Sciatic nerve (tissue), 2 donors: ENCODE measurements around the gene CDKAL1. TPM values are rescaled to one million over a fixed set of nuclear protein-coding genes. Genes with fewer than 3 reads are reported as not detected.
"Not testable (repeated sequence)": the region's sequence is repeated elsewhere in the genome, so short reads cannot be mapped to it uniquely, and the experiment has no call there.

Source experiments
- ATAC-seq: fragments of 200-7000 bp; cut with Tn5 transposase; one replicate; pipeline ENCODE4 v1.9.1; 2020; ENCODE audit warnings: mild to moderate bottlenecking, moderate library complexity
- DNase-seq: peaks from one replicate; pipeline ENCODE4 v3.0.0-alpha.2; 2020; ENCODE audit warnings: low spot score
- intact Hi-C: fragments of 100-400 bp; cut with DNase I; formaldehyde crosslinking; loops from one replicate; pipeline ENCODE4 v1.14.2; 2022
- total RNA-seq: library from RNA; stranded (reverse); fragmentation: NEBNext Ultra II Directional; extraction: Animal tissue kit (Norgen Biotek cat#: 25700); gene quantifications from one replicate; pipeline ENCODE4 v1.2.1, GENCODE V29; 2021
- donor health status: DM: no; HTN: no; CAD: no.
- donor health status: DM: no; HTN: no; CAD: no.

Gene CDKAL1
- total RNA-seq, 1 donor from 2014 or later = 20.5 TPM

DNA sequence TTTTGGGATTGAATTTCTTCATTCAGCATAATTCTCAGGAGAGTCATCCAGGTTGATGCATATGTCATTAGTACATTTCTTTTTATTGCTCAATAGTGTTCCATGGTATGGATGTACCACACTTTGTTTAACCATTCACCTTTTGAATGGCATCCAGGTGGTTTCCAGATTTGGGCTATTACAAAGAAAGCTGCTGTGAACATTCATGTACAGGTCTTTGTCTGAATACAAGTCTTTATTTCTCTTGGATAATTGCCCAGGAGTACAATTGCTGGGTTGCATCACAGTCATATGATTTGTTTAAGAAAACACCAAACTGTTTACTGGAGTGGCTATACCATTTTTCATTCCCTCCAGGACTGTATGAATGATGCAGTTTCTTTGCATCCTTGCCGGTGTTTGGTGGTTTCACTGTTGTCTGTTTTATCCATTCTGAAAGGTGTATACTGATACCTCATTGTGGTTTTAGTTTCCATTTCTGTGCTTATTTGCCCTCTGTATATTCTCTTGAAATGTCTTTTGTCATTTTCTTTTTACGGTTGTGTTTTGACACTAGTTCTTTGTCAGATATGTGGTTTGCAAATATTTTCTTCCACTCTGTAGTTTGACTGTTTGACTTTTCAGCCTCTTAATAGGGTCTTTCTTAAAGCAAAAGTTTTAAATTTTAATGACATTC, 8.8 kb downstream of the CDKAL1 start:
- ATAC-seq (no peak), DNase-seq (no peak)
- intact Hi-C loops = no loop called here

DNA sequence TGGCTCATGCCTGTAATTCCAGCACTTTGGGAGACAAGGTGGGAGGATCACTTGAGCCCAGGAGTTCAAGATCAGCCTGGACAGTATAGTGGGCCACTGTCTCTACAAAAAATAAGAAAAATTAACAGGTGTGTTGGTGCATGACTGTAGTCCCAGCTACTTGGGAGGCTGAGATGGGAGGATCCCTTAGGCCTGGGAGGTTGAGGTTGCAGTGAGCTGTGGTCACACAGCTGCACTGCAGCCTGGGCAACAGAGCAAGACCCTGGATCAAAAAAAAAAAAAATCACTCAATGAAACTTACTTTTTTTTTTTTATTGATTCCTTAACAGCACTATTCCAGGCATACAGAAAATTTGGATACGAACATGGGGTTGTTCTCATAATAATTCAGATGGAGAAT, 14.0 kb downstream of the CDKAL1 start:
- intact Hi-C loops = no loop called here
- DNase-seq = no peak
- ATAC-seq = no peak

DNA sequence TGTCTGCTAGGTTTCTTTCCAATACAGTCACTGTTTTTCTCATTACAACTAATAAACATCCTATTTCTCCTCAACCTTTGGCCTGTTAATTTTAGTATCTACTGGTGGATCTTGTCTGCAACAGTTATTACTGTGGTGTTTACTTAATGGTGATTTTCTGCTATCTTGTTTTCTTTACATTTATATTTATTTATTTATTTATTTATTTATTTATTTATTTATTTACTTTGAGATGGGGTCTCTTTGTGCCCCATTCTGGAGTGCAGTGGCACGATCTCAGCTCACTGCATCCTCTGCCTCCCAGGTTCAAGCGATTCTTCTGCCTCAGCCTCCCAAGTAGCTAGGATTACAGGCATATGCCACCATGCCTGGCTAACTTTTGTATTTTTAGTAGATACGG, 15.1 kb downstream of the CDKAL1 start:
- intact Hi-C loops, ATAC-seq, DNase-seq: not testable (repeated sequence)

GRCh38 chr6:20554326-20554725, 20.1 kb downstream of the CDKAL1 start:
- intact Hi-C loops = no loop called here
- DNase-seq (no peak), ATAC-seq (no peak)

DNA sequence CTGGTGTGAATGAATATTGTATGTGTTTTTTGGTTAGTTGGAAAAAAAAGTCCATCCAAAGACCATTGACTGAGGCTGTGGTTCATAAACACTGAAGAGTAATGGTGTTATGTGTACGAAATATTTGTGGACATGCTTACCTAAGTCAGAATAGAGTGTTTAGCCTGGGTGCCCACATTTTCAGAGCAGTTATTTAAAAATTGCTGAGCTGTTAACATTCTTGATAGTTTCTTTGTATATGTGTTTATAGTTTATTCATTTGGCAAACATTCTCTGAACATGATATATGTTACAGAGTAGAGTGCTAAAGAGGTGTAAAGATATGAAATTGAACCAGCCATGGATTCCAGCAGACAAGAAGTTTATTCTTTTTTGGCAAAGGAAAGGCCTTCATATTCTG, 20.6 kb downstream of the CDKAL1 start:
- intact Hi-C loops = no loop called here
- no peak for DNase-seq
- no peak for ATAC-seq

DNA sequence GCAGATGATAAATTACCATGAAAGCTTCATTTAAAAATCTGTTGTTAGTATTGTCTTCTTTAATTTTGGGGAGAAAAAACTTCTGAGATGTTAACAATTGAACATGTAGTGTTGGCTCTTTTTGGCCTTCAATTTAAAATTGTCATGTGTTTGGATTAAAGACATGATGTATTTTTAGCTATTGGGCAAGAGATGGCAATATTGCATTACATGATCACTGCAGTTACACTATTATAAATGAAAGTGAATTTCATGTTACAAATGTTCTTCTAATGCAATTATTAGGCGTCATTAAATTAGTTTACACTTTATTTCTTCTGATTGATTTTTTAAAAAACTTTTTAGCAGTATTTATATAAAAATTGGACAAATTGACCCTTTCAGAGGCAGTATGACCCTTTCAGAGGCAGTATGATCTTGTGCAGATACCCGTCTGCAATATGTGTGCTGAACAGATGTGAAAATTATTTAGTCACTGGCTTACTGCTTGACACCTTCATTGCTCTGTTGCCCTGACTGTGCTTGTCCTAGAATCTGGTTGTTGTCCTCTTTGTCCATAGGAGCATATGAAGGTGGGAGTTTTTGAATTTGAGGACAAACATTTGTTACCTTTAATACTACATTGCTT, 25.8 kb downstream of the CDKAL1 start:
- DNase-seq (no peak), ATAC-seq (no peak)
- intact Hi-C loops = no loop called here

GRCh38 chr6:20563377-20563776, 29.1 kb downstream of the CDKAL1 start:
- ATAC-seq (no peak), DNase-seq (no peak)
- intact Hi-C loops = no loop called here

DNA sequence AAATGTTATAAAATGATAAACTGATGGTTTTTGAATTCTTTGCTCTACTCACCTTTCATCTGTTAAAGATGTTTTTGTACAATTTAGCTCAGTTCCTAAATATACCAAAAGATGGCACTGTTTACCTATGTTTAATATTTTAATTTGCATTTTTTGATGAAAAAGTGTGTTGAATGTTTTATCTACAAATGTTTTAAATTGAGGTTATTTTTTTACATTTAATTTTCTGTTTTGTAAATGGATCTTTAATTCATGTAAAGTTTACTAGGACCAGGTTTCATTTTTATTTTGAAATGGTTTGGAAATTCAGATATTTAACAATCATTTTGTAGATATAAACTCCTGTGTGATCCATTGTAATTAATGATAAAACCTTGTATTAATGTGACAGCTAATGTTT, 30.0 kb downstream of the CDKAL1 start:
- ATAC-seq = no peak
- no peak for DNase-seq
- intact Hi-C loops = no loop called here

- no peak for ATAC-seq
- DNase-seq = no peak
- intact Hi-C loops = no loop called here
These were observed 30.5 kb downstream of the CDKAL1 start for GRCh38 chr6:20564777-20565176.

DNA sequence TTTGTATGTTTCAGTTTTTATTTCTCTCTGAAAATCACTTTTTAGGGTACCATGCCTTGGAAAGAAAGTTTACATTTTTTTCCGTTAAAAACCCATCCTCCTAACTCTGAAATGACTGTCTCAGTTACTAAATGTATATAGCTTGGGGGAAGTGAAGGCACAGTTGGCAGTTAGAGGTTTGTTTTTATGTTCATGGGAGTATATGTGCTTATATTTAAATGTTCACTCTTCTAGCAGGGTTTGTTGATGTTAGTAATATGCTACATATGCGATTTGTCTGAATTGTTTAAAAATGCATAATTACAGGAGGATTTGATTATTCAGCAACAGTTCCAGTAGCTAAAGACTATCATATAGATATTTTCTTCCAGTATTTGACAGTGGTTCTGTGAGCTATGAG, 31.1 kb downstream of the CDKAL1 start:
- ATAC-seq (no peak), DNase-seq (no peak)
- intact Hi-C loops = no loop called here

DNA sequence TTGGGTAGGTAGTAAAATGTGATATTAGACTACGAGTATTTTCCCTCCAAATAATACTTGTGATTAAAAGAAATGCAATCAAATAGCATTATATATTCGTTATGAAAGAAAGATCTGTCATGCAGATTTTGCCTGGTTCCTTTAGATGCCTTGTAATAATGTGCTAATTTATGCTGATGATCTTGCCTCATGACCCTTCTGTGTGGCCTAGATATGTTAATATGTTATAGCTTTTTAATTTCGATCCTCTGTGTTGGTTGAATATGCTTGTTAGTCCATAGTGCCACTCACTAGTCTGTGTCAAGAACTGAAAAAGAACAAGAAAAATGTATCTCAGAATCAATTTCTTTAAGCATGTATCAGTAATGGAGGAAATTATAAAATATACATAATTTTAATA, 31.9 kb downstream of the CDKAL1 start:
- DNase-seq = no peak
- no peak for ATAC-seq
- intact Hi-C loops = no loop called here

DNA sequence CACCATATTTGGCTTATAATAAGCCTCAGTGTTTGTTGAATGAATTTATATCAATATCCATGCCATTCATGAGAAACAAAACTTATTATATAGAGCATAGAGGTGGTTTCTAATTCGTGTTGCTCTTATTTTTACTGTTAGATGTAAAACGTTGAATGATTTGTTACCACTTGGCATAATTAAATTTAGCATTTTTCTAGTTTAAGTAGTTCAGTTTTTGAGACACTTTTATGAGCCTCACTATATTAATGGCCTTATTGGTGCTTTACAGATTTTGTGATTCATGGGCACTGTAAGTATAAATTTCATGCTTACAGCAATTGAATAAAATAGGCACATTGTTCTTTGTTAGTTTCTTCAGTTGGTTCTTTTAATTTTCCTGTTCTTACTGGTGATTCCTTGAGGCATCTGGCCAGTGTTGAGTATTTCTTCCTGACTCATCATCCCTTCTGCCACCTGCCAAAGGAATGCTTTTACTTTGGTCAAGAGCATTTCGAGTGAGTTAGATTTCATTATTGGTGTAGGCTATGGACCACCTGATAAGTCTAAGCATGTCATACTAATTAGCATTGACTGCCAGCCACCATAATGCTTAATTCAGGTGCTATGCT, 34.8 kb downstream of the CDKAL1 start:
- ATAC-seq (no peak), DNase-seq (no peak)
- intact Hi-C loops = no loop called here

DNA sequence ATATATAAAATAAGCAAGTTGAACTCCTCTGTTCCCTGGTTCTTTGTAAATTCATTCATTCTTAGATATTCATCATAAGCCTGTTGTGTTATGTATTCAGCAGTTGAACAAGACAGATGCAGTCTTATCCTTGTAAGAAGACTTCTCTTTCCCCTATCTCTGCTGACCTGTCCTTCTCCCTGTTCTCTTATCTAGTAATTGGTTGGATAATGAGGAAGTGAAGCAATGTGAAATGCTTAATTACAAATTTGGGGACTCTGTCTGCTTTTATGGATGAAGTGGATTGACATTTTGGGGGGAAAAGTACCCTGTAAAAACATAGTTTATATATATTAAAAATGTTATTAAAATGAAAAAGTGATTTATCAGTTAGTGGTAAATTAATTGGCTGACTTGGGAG, 37.0 kb downstream of the CDKAL1 start:
- ATAC-seq (no peak), DNase-seq (no peak)
- intact Hi-C loops = no loop called here

DNA sequence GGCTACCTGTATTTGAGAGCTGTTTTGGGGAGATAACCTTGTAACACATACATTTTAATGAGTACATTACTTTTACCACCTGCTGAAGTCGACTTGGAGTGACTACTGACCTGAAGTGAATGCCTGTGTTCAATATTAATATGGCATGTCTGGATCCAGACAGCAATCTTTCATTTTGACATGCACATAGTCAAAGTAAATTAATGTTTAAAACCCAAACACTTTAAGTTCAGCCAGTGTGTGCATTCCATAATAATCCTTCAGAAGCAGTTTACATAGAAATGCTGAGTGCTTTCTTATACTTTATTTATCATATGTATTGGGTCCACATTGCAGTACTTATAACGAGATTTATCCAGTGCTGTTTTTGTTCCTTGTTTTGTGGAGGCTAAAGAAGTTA, 38.0 kb downstream of the CDKAL1 start:
- intact Hi-C loops = no loop called here
- ATAC-seq (no peak), DNase-seq (no peak)

- intact Hi-C loops = no loop called here
- no peak for ATAC-seq
- DNase-seq = no peak
These were observed 38.7 kb downstream of the CDKAL1 start for GRCh38 chr6:20572940-20573339.

DNA sequence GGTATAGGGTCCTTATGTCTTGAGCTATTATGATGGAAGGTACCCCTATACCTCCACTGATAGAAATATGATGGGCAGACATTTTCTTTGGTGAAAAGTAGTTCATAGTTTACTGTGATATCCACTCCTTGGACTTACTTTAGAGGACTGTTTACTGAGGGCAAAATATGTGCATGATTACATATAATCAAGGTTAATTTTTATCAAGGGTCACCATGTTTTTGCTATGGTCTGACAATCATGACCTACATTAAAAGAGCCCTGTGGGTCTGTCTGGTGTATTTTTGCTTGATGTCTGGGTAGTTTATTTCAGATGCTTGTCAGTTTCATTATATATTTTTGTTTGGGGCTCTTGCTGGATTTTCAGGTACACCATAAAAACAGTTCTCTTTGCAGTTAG, 40.1 kb downstream of the CDKAL1 start:
- ATAC-seq (no peak), DNase-seq (no peak)
- intact Hi-C loops = no loop called here

DNA sequence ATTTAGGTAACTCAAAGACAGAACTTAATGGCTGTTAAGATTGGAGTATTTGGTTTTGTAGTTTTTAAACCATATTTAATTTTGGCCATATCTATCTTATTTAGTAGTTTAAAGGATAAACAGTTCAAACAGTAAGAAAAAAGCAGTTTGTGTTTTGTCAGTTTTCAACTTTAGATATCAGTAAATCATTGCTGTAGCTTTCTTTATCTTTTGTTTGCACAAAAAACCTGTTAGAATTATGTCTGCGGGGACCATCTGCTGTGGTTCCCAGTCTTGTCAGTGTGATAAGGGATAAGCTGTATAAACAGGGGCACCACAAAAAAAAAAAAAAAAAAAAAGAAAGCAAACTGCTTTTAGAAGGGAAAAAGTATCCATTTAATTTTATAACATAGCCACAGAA, 40.9 kb downstream of the CDKAL1 start:
- DNase-seq = no peak
- ATAC-seq = no peak
- intact Hi-C loops = no loop called here

- intact Hi-C loops = no loop called here
- ATAC-seq (no peak), DNase-seq (no peak)
These were observed 41.6 kb downstream of the CDKAL1 start for GRCh38 chr6:20575704-20576451.

DNA sequence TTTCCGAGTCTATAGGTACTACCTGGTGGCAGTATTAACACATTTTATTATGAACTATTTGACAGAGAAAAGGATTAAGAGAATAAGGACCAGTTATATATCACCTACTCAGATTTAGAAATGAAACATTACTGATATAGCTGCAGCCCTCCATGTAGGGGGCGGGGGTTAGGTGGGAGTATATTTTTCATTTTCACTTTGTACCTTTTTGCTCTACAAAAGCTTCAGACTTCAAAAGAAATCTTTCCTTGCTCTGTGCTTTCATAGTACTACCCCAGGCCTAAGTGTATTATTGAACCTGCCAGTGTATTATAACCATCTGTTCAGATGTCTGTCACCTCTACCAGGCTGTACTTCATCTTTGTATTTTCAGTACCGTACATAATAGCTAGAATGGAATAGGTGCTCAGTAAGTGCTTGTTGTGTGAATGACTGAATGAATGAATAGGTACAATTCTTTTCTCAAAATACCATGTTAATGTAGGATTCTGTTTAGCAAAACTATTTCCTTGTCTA, 43.0 kb downstream of the CDKAL1 start:
- intact Hi-C loops = no loop called here
- ATAC-seq = no peak

DNA sequence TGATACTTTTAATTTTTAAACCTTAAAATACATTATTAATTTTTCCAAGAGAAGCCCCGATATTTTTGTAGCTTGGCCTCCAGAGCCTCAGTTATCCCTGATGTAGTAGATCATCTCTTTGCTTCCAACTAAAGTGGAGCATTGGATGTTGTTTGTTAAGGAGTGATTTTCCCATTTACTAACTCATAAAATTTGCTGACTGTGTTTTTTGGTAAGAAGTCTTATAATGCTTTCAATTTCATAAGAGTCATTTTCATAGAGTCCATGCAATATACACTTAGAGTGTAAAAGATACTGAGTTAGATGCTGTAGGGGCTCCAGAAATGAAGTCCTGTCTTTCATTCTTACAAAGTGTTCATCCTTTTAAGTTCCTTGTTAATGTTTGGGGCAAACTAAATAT, 46.8 kb downstream of the CDKAL1 start:
- DNase-seq = no peak
- intact Hi-C loops = no loop called here

More for the DNA sequence above, 43.0 kb downstream of the CDKAL1 start:
- no peak for DNase-seq

More for the DNA sequence above, 46.8 kb downstream of the CDKAL1 start:
- ATAC-seq = no peak
